GM18499 (cell line): Measurements from ENCODE around the gene RANBP17.
"Not testable (repeated sequence)": the region's sequence is repeated elsewhere in the genome, so short reads cannot be mapped to it uniquely, and the experiment has no call there.

ENCODE experiments used
- ATAC-seq: cut with Tn5 transposase; IDR thresholded peaks from one replicate; pipeline ENCODE4 v1.9.1; 2021; ENCODE audit warnings: moderate number of reproducible peaks; ENCODE audit not compliant: insufficient read depth, unreplicated experiment

The RANBP17 gene

DNA sequence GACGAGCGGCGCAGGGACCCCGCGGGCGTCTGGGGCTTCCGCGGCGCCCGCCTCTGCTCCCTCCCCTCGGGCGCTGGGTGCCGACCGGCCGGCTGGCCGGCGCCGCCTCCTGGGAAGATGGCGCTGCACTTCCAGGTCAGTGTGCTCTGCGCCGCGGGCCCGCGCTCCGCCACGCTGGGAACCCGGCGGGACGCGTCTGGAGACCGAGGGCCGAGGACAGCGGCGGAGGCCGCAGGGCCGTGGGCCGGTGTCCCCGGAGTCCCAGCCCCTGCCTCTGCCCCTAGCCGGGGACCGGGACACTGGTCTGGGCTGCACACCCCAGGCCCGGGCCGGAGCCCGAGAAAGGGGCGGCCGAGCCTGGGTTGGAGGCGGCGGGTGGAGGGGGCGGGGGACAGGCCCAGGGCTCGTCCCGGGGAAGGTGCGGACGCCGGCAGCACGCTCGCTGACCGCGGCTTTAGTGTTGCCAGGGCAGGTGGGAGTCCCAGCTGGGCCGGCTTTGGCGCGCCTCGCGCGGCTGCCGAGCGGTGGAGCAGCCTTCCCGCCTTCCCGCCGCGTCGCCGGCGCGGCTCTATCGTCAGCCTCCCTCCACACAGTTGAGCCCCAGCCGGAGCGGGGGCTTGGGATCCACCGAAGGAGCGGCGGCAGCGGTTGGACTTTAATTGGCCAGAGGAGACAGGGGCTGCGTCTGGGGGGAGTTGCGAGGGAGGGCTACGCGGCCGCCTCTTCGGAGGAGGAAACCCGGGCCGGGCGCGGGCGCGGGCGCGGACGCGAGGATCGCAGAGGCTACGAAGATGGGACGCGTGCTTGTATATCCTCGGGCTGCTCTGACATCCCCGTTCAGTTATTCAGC, at the start of gene RANBP17:
TSS of gene RANBP17 (plus strand) at position 102 of the 850 bp plus-strand sequence.
- no peak for ATAC-seq

DNA sequence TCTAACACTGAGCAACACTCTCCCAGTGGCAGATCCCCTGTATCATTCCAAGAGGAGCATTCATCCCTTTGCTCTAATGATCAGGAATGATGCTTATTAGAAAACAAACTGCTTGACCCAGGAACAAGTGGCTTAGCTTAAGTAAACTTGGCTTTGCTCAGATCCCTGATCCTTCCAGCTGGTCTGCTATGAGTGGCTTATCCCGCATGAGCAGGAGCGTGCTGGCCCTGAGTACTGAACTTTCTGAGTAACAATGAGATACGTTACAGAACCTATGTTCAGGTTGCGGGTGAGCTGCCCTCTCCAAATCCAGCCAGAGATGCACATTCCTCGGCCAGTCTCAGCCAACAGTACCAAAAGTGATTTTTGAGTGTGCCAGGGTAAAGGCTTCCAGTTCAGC, 48.6 kb upstream of the RANBP17 start:
- ATAC-seq: no peak

DNA sequence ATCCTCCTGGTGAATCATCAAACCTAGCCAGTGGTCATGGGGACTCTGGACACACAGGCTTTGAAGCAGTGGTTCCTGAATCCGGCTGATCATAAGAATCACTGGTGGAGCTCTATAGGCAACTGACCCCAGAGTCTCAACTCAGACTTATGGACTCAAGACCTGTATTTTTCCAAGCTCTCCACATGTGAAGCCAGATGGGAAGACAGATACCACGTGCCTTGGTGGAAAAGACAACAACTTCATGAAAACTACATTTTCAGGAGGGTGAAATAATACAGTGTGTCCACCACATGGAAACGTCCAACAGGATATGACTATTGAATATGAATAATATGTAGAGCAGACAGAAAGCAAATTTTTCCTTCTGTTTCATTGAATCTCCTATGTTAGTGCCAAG, 44.6 kb upstream of the RANBP17 start:
- ATAC-seq: no peak

DNA sequence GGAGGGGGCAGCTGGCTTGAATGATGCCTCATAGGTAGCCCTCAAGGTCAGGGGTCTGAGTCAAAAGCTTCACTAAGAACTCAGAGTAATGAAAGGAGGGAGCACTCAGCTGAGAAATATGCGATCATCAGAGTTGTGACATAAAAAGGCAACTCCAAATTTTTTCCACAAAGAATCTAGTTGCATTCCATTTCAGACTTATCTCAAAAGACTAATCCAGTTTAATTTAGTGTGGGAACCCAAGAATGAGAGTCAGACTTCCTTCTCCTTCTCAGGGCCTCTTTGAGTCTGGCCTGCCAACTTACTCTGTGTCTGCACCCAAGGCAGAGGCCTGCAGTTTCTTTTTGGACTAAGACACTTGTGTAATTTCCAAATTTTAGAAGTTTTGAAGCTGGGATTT, 43.6 kb upstream of the RANBP17 start:
- no peak for ATAC-seq

DNA sequence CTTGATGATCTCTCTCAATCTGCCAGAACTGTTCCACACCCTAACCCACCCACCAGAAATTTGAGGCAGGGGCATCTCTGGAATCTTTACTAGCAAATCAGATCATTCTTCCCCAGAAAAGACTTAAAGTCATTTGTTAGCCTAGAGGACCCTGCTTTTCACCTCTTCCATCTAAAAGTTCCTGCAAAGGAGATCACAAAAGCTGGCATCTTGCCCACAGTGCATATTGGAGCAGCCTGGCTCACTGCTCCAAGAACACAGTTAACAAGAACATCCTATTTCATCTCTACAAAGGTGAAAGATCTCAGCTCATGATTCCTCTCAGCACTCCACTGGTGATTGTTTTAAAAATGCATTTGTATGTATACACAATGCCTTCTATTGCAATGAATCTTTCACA, 42.0 kb upstream of the RANBP17 start:
- no peak for ATAC-seq

DNA sequence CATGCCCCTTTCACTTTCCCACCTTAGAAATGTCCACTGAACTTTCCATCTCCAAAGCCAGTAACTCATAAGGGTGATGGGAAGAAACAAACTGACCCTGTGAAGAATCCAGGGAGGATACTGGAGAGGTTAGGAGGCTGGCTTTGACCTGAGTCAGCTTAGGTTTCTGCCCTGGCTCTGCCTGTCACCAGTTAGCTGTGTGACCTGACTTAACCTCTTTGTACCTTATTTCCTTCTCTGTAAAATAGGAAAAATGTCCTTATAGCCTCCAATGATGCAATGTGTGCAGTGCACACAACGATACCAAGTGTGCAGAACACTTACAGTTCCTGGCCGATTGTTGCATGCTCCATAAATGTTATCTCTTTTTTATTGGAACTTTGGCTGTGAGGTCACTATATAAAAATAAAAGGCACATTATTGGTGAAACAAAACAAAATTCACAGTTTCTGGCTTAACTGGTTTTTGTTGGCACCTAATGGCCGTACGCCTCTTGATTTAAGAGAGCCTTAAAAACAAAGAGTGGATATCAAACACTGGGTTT, 40.5 kb upstream of the RANBP17 start:
- no peak for ATAC-seq

DNA sequence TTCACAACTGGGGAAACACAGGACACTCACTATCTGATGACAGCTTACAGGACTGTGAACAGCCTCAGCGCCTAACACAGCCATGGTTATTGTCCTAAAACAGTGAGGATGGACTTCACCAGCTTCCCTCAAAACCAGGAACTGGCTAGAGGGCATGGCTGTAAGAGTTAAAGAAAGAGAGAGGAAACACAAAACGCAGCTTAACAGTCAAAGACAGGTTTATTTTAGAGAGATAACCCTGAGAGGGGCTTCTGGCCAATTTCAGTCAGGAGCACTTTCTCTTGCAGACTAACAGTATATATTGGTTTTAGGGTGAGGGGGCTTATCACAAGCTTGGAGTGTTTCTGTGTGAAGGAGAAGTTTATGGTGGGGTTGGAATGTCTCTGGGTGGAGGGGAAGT, 35.7 kb upstream of the RANBP17 start:
- ATAC-seq: no peak

DNA sequence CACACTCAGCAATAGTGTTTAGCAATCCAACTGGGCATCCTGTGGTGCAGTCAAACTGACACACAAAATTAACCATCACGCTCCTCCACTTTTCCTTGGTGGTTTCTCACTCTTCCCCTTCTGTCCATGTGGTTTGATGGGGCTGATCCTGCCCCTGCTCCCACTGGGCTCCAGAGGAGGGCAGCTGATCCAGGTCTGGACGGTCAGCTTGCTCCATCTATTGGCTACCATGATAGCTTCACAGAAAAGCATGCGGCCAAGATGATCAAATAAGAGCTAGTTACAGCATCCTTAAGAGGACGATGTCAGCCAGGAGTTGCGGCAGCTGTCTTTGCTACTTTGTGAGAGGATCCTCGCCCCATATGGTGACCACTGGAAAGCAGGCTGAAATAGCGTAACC, 29.6 kb upstream of the RANBP17 start:
- no peak for ATAC-seq

DNA sequence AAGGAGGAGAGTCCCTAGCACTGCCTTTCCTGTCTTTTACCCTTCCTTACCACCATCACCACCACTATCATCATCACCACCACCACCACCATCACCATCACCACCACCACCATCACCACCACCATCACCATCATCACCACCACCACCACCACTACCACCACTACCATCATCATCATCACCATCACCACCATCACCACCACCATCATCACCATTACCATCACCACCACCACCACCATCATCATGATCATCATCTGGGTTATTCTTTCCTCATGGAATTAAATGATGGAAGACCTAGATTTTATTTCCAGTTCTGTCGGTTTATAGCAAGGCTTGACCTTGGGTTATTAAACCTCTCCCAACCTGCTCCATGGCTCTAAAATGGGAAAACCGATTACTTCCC, 27.8 kb upstream of the RANBP17 start:
- ATAC-seq: not testable (repeated sequence)

DNA sequence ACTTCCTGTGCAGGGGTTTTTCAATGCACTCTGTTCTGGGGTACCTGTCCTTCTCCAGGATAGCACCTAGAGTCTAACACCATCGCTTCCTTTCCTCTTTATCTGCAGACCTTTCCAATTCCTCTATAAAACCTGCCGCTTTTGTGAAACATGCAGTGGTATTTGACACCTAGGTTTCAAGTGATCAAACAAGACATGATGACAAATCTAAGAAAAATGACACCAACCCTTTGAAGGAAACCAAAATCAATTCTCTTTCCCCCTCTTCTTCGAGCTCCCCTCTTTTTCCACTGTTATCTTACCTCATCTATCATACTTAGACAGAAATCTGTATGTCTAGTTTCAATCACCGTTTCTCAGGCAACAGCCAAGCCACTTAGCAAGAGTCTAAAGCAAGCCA, 25.6 kb upstream of the RANBP17 start:
- ATAC-seq: no peak

DNA sequence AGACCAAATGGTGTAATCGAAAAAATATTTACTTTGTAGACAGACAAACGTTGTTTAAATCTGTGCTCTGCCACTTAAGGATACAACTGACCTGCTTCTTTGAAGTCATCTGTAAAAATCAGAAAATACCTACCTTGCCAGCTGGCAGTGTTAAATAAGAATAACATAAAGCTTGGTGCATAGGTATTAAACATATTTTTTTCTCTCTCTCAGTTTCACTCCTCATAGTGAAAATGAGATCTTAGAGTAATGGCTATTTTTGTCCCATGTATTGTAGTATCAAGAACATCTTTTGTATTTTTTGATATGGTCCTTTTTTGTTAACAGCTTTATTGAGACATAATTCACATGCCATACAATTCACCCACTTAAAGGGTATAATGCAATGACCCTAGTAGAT, 17.9 kb upstream of the RANBP17 start:
- ATAC-seq: no peak

DNA sequence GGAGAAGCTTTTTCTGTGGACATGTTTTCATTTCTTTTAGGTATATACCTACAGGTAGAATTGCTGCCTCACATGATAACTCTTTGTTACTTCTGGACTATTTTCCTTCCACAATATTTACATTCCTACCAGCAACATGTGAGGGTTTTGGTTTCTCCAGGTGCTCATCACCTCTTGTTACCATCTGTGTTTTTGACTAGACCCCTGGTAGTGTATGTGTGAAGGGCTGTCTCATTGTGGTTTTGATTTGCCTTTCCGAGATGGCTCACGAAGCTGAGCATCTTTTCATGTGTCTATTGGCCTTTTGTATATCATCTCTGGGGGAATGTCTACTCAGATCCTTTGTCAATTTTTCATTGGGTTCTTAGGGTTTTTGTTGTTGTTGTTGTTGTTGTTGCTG, 17.2 kb upstream of the RANBP17 start:
- ATAC-seq: no peak

DNA sequence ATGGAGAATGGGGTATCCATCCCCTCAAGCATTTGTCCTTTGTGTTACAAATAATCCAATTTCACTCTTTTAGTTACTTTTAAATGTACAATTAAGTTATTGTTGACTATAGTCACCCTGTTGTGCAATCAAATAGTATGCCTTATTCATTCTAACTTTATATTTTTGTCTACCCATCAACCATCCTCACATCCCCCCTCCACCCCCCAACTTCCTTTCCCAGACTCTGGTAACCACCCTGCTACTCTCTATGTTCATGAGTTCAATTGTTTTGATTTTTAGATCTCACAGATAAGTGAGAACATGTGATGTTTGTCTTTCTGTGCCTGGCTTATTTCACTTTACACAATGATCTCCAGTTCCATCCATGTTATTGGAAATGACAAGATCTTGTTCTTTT, 15.4 kb upstream of the RANBP17 start:
- no peak for ATAC-seq

DNA sequence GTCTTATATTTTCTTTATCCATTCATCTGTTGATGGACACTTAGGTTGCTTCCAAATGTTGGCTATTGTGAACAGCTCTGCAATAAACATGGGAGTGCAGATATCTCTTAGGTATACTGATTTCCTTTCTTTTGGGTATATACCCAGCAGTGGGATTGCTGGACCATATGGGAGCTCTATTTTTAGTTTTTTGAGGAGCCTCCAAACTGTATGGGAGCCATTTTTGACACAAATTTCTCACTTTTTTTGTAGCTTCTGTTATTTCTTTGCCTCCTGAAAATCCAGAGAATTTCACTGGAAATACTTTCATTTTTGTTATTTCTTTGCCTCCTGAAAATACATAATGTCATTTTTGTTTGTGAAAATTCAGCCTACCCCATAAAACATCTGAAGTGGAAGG, 15.0 kb upstream of the RANBP17 start:
- ATAC-seq: no peak

DNA sequence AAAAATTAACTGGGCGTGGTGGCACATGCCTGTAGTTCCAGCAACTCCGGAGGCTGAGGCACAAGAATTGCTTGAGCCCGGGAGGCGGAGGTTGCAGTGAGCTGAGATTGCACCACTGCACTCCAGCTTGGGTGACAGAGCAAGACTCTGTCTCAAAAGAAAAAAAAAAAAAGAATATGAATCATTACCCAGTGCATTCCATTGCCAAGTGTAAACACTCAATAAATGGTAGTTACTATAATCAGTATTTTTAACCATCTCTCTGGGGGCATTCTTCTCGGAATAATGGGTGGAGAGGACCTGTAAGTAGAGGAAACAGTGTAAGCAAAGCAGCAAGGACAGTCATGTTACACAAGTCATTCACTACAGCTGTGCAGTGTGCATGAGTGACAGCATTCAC, 13.8 kb upstream of the RANBP17 start:
- no peak for ATAC-seq

DNA sequence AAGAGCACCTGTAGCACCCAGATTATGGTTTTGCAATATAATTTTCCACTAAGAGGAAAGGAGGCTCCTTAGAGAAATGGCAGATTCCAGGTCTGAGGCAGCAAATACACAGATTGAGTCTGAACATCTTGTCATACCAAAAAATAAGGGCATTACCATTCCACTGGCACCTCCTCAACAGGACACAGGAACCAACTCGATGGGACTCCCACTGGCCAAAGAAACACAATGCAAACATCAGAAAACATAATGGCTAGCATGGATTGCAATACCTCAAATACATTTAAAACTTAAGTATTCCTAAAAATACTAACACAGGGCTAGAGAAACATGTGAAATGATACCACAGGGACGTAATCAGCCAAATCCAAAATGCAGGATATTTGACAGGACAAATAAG, 12.4 kb upstream of the RANBP17 start:
- no peak for ATAC-seq

DNA sequence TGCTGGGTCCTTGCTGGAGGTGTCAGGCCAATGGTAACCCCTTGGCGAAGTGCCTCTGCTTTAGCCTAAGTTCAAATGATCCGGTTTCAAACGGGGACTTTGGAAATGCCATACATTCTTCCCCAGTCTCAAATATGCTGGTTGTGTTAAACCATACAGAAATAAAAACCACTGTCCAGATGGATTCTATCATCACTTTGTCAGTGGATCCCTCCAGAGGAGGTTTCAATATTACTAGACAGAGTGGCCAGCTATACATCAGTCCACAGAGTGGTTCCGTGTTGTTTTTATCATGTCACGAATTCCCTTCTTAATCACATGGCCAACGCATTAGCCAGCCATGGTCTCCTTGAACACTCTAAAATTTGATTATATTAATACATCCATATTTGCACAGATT, 7.3 kb upstream of the RANBP17 start:
- no peak for ATAC-seq

DNA sequence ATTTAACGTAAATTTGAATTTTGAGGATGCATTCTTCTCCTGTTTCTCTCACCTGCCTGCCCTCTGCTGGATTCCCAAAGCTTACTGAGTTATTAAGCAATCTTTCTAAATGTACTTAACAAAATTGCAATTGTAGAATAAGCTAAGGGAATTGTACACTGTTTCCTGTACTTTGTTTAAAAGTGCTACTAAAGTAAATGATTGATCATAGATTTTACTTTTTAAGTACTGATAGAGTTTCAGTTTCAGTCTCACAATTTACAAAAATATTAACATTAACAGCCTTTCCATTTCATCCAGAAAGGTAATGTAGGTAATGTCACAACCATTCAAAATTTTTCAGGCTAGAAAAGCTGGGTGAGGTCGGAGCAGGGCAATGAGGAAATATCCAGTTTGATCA, 4.8 kb upstream of the RANBP17 start:
- ATAC-seq: no peak

DNA sequence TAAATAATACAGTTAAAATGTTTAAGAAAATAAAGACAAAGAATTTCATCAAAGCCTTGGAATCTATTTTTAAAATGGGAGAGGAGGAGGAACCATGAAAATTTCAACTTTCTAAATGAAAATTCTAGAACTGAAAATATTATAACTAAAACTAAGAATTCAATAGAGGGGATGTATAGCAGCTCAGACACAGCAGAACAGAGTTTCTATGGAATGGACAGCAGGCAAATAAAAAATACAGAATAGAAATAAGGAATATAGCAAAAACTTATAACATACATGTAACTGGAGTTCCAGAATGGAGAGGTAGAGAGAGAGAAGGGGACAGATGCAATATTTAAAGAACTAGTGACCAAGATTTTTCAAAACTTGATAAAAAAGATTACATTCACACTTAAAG, 1.4 kb upstream of the RANBP17 start:
- no peak for ATAC-seq

DNA sequence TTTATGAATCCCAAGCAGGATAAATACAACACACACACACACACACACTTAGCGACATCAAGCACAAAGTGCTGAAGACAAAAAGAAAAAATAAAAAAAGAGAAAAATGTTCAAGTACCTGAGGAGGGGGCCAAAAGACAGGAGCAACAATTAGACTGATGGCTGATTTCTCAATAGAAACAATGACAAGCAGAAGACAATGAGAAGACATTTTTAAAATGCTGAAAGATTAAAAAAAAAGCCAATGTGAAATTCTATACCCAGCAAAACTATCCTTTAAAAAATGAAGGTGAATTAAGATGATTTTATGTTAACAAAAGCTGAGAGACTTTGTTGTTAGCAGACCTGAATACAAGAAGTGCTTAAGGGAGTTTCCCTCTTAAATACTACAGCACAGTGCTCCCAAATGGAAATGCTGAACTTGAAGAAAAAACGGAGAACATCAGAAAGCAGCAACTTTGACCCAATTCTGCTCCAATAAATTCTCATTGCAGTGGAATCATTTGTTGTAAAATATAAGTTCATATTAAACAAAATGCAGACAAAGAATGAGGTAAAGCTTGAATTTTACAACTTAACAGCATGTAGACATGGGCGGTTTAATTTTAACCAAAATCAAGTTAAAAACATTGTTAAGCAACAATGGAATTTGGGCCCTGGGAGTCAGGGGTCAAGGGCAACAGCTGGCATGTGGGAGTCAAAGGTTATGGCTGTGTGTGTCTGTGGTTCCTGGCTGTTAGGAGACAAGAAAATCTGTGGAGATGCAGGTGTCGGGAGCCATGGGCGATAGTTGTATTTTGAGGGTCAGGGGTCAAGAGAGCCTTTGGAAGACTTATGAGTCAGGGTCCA, 776 bp upstream of the RANBP17 start:
- ATAC-seq: no peak

DNA sequence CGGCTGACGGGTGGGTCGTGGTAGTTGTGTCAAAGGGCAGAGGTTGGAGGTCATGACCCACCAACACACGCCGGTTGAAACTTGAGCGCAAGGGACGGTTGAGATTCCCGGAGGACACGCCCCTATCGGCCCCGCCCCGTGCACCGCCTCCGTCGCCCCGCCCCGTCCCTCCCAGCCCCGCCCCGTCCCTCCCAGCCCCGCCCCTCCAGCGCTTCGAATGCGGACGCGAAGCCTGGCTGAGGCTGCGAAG, 226 bp upstream of the RANBP17 start:
- no peak for ATAC-seq

DNA sequence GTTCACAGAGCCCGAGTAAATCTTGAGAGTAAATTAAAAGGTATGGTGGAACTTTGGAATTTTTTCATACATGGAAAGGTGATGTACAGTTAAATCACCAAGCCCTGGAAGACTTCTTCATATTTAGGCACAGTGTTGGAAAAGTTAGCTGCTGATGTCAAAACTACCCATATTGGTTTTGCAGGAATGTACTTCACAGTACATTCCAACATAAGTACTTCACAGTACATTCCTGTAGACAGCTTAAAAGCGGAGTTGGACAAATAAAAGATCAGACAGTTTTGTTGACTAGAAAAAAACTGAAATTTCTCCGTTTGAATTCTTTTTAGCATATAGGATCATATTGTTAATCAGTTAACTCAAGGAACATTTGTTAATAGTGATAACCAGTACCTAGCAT, 1.8 kb downstream of the RANBP17 start:
- no peak for ATAC-seq
